ENCODE measurements around the gene EID2. TPM values are rescaled to one million over a fixed set of nuclear protein-coding genes. Genes with fewer than 3 reads are reported as not detected.

EID2 gene
- total RNA-seq, 4 donors from 2014 or later = 14.0 to 27.3 (median 23.4) TPM

DNA sequence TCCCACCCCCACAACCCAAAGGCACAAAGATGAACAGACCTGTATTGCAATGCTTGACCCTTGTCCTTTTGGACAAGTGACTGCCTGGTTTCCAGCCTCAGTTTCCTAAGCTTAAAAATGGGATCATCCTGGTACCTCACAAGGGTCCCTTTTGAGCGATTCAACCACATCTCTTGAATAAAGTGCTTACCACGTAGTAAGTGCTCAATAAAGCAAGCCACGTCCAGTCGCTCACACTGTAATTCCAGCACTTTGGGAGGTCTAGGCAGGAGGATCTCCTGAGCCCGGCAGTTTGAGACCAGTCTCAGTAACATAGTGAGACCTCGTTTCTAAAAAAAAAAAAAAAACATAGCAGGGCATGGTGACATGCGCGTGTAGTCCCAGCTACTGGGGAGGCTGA is 40.0 kb downstream of the EID2 start:
- no peak overlapping the region for H3K27ac ChIP-seq
- 78 to 80% methylated on average over 8 of the region's 8 CpGs for WGBS, 2 donors
- H3K36me3 ChIP-seq = no peaks in the 10 kb centered on the region
- peaks cover 0 to 3% (median 0%) of the 10 kb centered on the region in 4 donors for H3K9me3 ChIP-seq
- DNase-seq (ENCODE audit: low spot score in 2 of 2) = no peak
- no peak for TF ChIP-seq EP300 (IDR thresholded peaks at IDR 0.05)
- no peak overlapping the region for H3K4me3 ChIP-seq
- peaks cover 0 to 85% of the 10 kb centered on the region in 2 donors for H3K27me3 ChIP-seq
- peaks cover 0 to 26% (median 10%) of the 10 kb centered on the region in 4 donors for H3K4me1 ChIP-seq

DNA sequence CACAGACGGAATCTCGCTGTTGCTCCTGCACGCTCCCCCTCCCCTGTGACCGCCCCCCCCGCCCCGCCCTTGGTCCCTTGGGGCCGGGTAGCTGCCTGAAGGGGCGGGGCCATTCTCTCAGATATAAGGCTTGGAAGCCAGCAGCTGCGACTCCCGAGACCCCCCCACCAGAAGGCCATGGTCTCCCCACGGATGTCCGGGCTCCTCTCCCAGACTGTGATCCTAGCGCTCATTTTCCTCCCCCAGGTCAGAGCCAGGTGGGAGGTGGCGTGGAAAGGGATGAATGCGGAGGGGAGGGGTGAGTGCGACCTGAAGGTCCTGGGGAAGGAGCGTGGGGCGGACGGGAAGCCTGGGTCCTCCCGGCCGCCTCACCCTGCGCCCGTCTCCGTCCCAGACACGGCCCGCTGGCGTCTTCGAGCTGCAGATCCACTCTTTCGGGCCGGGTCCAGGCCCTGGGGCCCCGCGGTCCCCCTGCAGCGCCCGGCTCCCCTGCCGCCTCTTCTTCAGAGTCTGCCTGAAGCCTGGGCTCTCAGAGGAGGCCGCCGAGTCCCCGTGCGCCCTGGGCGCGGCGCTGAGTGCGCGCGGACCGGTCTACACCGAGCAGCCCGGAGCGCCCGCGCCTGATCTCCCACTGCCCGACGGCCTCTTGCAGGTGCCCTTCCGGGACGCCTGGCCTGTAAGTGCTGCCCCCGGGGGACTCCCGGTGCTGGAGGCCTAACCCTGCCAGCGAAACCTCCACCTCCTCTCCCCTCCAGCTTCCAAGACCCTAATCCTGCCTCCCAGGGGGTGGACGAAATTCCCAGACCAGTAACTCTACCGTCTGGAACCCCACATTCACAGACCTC is 40.9 kb downstream of the EID2 start, which contains the start of gene DLL3:
TSS of gene DLL3 (plus strand) at position 150 of the 845 bp plus-strand sequence. CDS start at position 178, 28 bp downstream.
- TF ChIP-seq, protein P1, sequence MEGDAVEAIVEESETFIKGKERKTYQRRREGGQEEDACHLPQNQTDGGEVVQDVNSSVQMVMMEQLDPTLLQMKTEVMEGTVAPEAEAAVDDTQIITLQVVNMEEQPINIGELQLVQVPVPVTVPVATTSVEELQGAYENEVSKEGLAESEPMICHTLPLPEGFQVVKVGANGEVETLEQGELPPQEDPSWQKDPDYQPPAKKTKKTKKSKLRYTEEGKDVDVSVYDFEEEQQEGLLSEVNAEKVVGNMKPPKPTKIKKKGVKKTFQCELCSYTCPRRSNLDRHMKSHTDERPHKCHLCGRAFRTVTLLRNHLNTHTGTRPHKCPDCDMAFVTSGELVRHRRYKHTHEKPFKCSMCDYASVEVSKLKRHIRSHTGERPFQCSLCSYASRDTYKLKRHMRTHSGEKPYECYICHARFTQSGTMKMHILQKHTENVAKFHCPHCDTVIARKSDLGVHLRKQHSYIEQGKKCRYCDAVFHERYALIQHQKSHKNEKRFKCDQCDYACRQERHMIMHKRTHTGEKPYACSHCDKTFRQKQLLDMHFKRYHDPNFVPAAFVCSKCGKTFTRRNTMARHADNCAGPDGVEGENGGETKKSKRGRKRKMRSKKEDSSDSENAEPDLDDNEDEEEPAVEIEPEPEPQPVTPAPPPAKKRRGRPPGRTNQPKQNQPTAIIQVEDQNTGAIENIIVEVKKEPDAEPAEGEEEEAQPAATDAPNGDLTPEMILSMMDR (IDR thresholded peaks at IDR 0.05) = no peak
- TF ChIP-seq EP300 (IDR thresholded peaks at IDR 0.05) = no peak
- no peak for TF ChIP-seq POLR2A (IDR thresholded peaks at IDR 0.05)
- no peak for DNase-seq (ENCODE audit: low spot score in 2 of 2)
- Histone ChIP-seq H3K4me3 (peak within 1 kb of the TSS in 1 of 4 donors; percentile 12), H3K27me3 (peaks cover 0 to 75% of the 10 kb centered on the region in 2 donors), H3K9me3 (peaks cover 0 to 3% (median 0%) of the 10 kb centered on the region in 4 donors), H3K4me1 (peaks cover 0 to 26% (median 10%) of the 10 kb centered on the region in 4 donors), H3K27ac (no peak within 1 kb of the TSS), H3K36me3 (no peaks in the 10 kb centered on the region)
- 1 to 2% methylated on average over 14 to 44 of the region's 60 CpGs for WGBS, 2 donors

DNA sequence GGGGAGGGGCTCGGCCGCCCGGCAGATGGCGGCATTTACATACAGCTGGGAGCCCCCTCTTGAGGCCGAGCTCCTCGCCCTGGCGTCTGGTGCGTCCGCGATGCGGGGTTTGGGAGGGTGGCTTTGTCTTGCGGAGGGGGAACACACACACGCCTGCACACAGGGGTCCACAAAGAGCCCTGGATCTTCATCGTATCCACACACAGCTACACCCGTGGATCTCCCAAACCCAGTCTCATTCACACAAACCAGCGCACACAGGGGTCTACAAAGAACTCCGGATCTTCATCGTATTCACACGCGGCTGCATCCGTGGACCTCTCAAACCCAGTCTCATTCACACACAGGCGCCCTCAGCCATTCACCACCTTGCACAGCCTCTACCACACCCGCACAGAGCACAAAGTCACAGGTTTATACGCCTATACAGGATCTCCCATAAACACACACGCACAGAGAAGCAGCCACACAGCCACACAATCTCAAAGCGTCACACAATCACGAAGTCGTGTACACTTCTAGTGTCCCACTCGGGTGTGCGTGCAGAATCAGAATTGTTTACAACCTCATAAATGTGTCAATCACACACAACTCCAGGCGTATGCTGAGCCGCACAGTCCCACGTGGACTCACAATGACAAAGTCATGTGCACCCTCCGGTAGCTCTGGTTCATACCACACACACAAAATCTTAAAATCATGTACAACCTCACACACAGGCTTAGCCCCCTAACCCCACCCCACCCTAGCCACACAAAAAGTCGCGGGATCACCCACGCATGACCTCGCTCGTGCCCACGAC is 41.8 kb downstream of the EID2 start:
- H3K4me3 ChIP-seq = peak overlapping the region in 1 of 4 donors; percentile 12
- peaks cover 0 to 26% (median 10%) of the 10 kb centered on the region in 4 donors for H3K4me1 ChIP-seq
- H3K27me3 ChIP-seq = peaks cover 0 to 67% of the 10 kb centered on the region in 2 donors
- WGBS, 2 donors = 1% methylated on average over 36 of the region's 40 CpGs
- no peak overlapping the region for H3K27ac ChIP-seq
- no peaks in the 10 kb centered on the region for H3K36me3 ChIP-seq
- DNase-seq (ENCODE audit: low spot score in 2 of 2) = no peak
- TF ChIP-seq, protein P1 (IDR thresholded peaks at IDR 0.05) = peak in 2 of 5 experiments; percentile 4 to 27
- no peak for TF ChIP-seq EP300 (IDR thresholded peaks at IDR 0.05)
- peaks cover 0 to 3% (median 0%) of the 10 kb centered on the region in 4 donors for H3K9me3 ChIP-seq

DNA sequence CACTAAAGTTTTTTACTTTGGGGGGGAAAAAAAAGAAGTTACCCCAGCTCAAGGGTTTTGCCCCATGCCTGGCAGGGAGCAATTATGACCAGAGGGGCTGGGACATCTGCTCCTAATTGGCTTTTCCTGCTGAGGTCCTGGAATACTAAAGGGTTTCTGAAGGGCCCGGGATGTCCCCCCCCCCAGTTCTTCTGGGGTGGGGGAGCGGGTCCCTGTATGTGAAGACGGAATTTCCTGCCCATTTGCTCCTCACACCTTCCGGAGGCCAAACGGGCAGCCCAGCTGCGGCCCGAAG is 42.3 kb downstream of the EID2 start:
- Histone ChIP-seq H3K9me3 (peaks cover 0 to 1% (median 0%) of the 10 kb centered on the region in 4 donors), H3K27me3 (peaks cover 0 to 64% of the 10 kb centered on the region in 2 donors), H3K27ac (no peak overlapping the region), H3K36me3 (no peaks in the 10 kb centered on the region), H3K4me3 (peak overlapping the region in 1 of 4 donors; percentile 12), H3K4me1 (peaks cover 0 to 21% (median 10%) of the 10 kb centered on the region in 4 donors)
- no peak for DNase-seq (ENCODE audit: low spot score in 2 of 2)
- 0 to 5% methylated on average over 5 to 6 of the region's 7 CpGs for WGBS, 2 donors
- no peak for TF ChIP-seq EP300 (IDR thresholded peaks at IDR 0.05)

DNA sequence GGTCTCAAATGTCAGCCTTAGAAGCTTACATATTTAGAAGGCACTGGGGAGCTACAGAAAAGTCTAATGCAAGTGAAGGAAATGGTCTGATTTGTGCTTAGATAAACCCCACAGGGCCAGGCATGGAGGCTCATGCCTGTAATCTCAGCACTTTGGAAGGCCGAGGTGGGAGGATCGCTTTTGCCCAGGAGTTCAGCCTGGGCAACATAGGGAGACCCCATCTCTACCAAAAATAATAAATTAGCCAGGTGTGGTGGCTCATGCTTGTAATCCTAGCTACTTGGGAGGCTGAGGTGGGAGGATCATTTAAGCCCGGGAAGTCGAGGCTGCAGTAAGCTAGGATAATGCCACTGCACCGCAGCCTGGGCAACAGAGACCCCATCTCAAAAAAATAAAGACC is 43.9 kb downstream of the EID2 start:
- H3K4me1 ChIP-seq = peaks cover 0 to 18% (median 10%) of the 10 kb centered on the region in 4 donors
- H3K4me3 ChIP-seq = no peak overlapping the region
- 63 to 70% methylated on average over 5 of the region's 5 CpGs for WGBS, 2 donors
- H3K36me3 ChIP-seq = peaks cover 0 to 14% (median 0%) of the 10 kb centered on the region in 3 donors
- H3K9me3 ChIP-seq = no peaks in the 10 kb centered on the region
- H3K27ac ChIP-seq = no peak overlapping the region
- DNase-seq (ENCODE audit: low spot score in 2 of 2) = no peak
- H3K27me3 ChIP-seq = peaks cover 0 to 55% of the 10 kb centered on the region in 2 donors
- TF ChIP-seq, protein P1 (IDR thresholded peaks at IDR 0.05) = no peak
- TF ChIP-seq EP300 (IDR thresholded peaks at IDR 0.05) = no peak
- TF ChIP-seq POLR2A (IDR thresholded peaks at IDR 0.05) = no peak

All from tibial nerve (tissue), 4 donors.